ENCODE results near the gene CDC123. TPM values are rescaled to one million over a fixed set of nuclear protein-coding genes. Genes with fewer than 3 reads are reported as not detected.
"Not testable (repeated sequence)": the region's sequence is repeated elsewhere in the genome, so short reads cannot be mapped to it uniquely, and the experiment has no call there.

The CDC123 gene
- total and polyA plus RNA-seq, 8 donors: 51.9 to 98.6 (median 90.7) TPM

DNA sequence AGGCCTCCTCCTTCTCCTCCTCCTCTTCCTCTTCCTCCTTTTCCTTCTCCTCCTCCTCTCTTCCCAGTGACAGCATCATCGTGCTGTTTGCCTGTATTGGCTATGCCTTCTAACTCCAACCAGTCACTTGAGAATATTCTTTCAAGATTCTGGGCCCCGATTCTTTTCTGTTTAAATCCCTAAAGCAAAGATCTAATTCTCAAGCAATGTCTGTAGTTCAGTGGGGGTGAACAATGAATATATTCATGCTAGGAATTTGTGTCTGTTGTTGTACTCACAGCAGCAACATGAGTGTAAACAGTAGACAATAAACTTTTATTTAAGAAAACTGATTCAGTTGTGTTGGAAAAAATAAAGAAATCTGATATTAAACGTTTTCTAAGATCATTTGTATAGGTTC is 31.0 kb upstream of the CDC123 start:
- peaks cover 0 to 87% of the 10 kb centered on the region in 2 donors for H3K36me3 ChIP-seq
- no peak overlapping the region for H3K27ac ChIP-seq
- TF ChIP-seq, protein P1, sequence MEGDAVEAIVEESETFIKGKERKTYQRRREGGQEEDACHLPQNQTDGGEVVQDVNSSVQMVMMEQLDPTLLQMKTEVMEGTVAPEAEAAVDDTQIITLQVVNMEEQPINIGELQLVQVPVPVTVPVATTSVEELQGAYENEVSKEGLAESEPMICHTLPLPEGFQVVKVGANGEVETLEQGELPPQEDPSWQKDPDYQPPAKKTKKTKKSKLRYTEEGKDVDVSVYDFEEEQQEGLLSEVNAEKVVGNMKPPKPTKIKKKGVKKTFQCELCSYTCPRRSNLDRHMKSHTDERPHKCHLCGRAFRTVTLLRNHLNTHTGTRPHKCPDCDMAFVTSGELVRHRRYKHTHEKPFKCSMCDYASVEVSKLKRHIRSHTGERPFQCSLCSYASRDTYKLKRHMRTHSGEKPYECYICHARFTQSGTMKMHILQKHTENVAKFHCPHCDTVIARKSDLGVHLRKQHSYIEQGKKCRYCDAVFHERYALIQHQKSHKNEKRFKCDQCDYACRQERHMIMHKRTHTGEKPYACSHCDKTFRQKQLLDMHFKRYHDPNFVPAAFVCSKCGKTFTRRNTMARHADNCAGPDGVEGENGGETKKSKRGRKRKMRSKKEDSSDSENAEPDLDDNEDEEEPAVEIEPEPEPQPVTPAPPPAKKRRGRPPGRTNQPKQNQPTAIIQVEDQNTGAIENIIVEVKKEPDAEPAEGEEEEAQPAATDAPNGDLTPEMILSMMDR (IDR thresholded peaks at IDR 0.05): no peak
- ATAC-seq (no peak), DNase-seq (no peak)
- no peaks in the 10 kb centered on the region for H3K4me1 ChIP-seq
- intact Hi-C loops (cut with DNase I): no loop called here
- no peaks in the 10 kb centered on the region for H3K9me3 ChIP-seq
- H3K4me3 ChIP-seq: no peak overlapping the region
- H3K27me3 ChIP-seq: peaks cover 0 to 7% of the 10 kb centered on the region in 2 donors

DNA sequence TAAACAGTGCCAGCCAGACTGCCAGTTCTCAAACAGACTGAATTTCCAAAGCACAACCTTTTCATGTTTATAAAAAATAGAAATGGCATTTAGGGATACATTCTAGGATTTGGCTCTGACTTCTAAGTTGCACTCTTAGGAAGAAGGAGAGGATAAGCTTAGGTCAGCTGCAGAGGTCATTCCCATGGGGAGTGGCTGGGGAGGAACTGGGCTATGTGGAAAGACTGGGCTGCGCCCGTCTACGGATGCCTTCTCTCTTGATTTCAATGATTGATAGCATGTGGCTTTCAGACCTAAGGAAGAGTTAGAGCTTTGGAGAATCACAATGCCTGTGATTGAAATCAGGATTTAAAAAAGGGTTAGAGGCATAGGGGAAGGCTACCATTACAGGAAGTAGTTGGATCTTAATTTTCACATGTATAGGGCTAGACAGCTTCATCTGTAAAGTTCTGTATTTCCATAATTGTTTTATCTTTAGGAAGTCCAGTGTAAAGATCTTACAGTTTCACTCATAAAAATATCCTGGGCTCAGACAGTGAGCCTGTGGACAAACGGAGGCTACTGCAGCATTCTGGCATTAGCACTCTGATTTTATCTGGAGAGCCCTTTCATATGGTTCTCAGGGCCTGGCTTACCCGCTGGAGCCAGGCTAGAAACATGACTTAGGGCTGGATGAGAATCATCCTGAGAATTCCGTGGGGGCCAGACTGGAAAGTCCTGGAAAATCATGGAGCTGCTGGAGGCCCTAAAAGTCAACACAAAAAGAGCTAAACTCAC is 29.8 kb upstream of the CDC123 start:
- TF ChIP-seq, protein P1 (IDR thresholded peaks at IDR 0.05): no peak
- no peak overlapping the region for H3K4me3 ChIP-seq
- H3K9me3 ChIP-seq: no peaks in the 10 kb centered on the region
- peaks cover 0 to 94% of the 10 kb centered on the region in 2 donors for H3K36me3 ChIP-seq
- DNase-seq (no peak), ATAC-seq (no peak)
- H3K4me1 ChIP-seq: no peaks in the 10 kb centered on the region
- no peak overlapping the region for H3K27ac ChIP-seq
- intact Hi-C loops (cut with DNase I): no loop called here
- H3K27me3 ChIP-seq: peaks cover 0 to 4% of the 10 kb centered on the region in 2 donors

DNA sequence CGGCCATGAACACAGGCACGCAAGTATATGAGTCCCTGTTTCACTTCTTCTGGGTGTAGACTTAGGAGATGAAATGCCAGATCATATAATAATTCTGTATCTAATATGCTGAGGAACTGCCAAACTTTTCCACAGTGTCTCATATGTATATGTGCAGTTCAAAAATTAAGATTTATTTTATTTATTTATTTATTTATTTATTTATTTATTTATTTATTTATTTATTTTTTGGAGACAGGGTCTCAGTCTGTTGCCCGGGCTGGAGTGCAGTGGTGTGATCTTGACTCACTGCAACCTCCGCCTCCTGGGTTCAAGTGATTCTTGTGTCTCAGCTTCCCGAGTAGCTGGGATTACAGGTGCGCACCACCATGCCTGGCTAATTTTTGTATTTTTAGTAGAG is 24.5 kb upstream of the CDC123 start:
- H3K9me3 ChIP-seq; H3K27me3 ChIP-seq; intact Hi-C loops (cut with DNase I); H3K4me1 ChIP-seq; DNase-seq; H3K4me3 ChIP-seq; ATAC-seq; H3K27ac ChIP-seq: not testable (repeated sequence)
- peaks cover 0 to 100% of the 10 kb centered on the region in 2 donors for H3K36me3 ChIP-seq

DNA sequence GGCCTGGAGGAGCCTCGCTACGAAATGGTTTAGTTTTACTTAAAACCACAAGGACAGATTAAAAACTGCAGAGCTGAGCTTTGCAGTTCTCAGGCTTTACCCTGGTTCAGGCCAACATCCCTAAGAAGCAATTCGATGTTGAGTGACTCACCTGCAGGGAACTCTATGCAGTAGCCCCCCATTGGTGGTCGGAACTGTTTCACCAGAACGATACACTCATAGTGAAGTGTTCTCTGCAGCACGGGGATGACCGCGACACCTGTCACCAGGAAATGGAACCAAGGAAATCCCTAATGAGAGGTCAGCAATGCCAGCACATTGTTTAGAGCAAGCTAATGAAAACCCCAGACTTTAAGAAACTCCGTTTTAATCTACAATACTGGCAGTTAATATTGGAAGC is 18.3 kb upstream of the CDC123 start:
- intact Hi-C loops (cut with DNase I): no loop called here
- Histone ChIP-seq H3K36me3 (peaks cover 0 to 86% of the 10 kb centered on the region in 2 donors), H3K4me3 (no peak overlapping the region), H3K27ac (no peak overlapping the region), H3K9me3 (no peaks in the 10 kb centered on the region), H3K27me3 (no peaks in the 10 kb centered on the region), H3K4me1 (peaks cover 0 to 15% of the 10 kb centered on the region in 2 donors)
- no peak for DNase-seq
- TF ChIP-seq, protein P1 (IDR thresholded peaks at IDR 0.05): no peak
- no peak for ATAC-seq

DNA sequence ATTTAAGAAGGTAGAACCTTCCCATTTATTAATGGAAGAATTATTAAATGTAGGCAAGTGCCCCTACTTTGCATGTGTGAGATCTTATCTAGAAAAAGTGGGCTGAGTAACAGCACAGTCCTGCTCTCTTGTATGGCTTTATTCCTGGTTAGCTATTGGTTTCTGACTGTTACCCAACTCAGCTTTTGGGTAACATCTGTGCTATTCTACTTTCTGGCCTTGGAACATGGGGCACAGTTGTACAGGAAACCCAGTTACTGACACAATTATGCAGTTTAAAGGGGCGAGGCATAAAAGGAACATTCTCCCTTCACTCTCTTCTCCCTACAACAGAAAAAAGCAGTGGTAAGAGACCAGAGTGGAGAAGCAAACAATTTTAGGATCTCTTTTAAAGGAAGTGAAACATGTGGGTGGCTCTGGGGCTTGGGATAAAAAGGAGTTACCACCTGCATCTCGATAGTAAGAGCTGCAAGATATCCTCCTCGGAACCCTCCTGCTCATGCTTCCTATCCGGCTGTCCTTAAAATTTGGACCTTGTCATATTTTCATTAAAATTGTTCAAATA is 16.3 kb upstream of the CDC123 start:
- Histone ChIP-seq H3K4me3 (no peak overlapping the region), H3K9me3 (no peaks in the 10 kb centered on the region), H3K27me3 (no peaks in the 10 kb centered on the region), H3K4me1 (peaks cover 0 to 15% of the 10 kb centered on the region in 2 donors), H3K36me3 (peaks cover 0 to 81% of the 10 kb centered on the region in 2 donors), H3K27ac (no peak overlapping the region)
- ATAC-seq (no peak), DNase-seq (no peak)
- intact Hi-C loops (cut with DNase I): no loop called here
- TF ChIP-seq, protein P1 (IDR thresholded peaks at IDR 0.05): no peak

Measured in left lung (tissue), 10 donors.